Neural crest cell (in vitro differentiated cells): ENCODE measurements around the gene DIPK1A. TPM values are rescaled to one million over a fixed set of nuclear protein-coding genes. Genes with fewer than 3 reads are reported as not detected.

ENCODE experiments used
- DNase-seq: peaks from one replicate; pipeline ENCODE4 v3.0.0; 2021; ENCODE audit warnings: low read depth, mixed read lengths, low spot score
- H3K27ac Mint-ChIP-seq: one replicate; pipeline ENCODE4 v1.8.0; 2021; ENCODE audit warnings: mild to moderate bottlenecking, mixed read lengths; ENCODE audit not compliant: unreplicated experiment
- H3K27me3 Mint-ChIP-seq: 2 replicates; pipeline ENCODE4 v1.8.0; 2021; ENCODE audit warnings: low read depth, mild to moderate bottlenecking, mixed read lengths
- H3K36me3 Mint-ChIP-seq: 2 replicates; pipeline ENCODE4 v1.8.0; 2021; ENCODE audit warnings: low read depth, mild to moderate bottlenecking, mixed read lengths
- H3K4me1 Mint-ChIP-seq: 2 replicates; pipeline ENCODE4 v1.8.0; 2021; ENCODE audit warnings: mixed read lengths
- H3K4me3 Mint-ChIP-seq: one replicate; pipeline ENCODE4 v1.8.0; 2021; ENCODE audit warnings: mild to moderate bottlenecking, mixed read lengths
- H3K9me3 Mint-ChIP-seq: 2 replicates; pipeline ENCODE4 v1.8.0; 2021; ENCODE audit warnings: mixed read lengths
- total RNA-seq: library from RNA; stranded (reverse); gene quantifications from 2 replicates; pipeline ENCODE4 v1.2.1, GENCODE V29; 2021
- TF ChIP-seq, protein P1 (sequence below): fragments of 200-600 bp; sonication (generic); conservative IDR thresholded peaks from 2 replicates; pipeline ENCODE4 v1.5.0; 2021; ENCODE audit warnings: antibody characterized with exemption, mild to moderate bottlenecking

DIPK1A gene
- total RNA-seq, 1 donor from 2014 or later = 2.3 TPM

DNA sequence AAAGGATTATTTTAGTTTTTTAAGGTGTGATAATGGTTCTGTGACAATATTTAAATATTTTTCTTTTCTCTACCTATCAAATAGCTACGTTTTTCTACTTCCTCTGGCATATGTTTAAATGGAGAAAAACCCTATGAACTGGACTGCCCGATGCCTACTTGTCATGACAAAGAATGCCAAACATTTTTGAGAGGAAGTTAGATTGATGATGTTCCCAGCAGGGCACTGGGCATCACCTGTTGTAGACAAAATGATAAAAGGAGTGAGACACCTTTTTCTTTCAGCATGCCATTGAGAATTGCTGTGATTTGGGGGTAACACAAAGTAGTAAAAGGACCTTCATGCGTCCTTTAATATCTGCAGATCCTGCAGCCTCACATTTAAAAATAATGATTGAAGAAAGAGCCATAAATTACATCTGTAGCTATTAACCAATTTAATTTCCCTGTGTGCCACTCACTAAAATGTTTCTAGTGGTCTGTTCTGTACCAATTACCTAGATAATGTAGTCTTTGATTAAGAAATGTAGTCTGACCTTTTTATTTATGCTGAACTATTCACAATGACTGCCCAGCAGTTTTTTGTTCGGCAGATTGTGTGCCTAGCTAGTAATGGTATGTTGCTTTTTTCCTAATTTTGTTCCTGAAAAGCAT is 81.8 kb downstream of the DIPK1A start:
- TF ChIP-seq, protein P1, sequence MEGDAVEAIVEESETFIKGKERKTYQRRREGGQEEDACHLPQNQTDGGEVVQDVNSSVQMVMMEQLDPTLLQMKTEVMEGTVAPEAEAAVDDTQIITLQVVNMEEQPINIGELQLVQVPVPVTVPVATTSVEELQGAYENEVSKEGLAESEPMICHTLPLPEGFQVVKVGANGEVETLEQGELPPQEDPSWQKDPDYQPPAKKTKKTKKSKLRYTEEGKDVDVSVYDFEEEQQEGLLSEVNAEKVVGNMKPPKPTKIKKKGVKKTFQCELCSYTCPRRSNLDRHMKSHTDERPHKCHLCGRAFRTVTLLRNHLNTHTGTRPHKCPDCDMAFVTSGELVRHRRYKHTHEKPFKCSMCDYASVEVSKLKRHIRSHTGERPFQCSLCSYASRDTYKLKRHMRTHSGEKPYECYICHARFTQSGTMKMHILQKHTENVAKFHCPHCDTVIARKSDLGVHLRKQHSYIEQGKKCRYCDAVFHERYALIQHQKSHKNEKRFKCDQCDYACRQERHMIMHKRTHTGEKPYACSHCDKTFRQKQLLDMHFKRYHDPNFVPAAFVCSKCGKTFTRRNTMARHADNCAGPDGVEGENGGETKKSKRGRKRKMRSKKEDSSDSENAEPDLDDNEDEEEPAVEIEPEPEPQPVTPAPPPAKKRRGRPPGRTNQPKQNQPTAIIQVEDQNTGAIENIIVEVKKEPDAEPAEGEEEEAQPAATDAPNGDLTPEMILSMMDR = no peak
- Mint-ChIP-seq H3K27me3 (no peaks in the 10 kb centered on the region), H3K4me1 (peaks cover 6% of the 10 kb centered on the region), H3K36me3 (no peaks in the 10 kb centered on the region), H3K4me3 (no peak overlapping the region), H3K27ac (no peak overlapping the region), H3K9me3 (no peaks in the 10 kb centered on the region)
- no peak for DNase-seq

DNA sequence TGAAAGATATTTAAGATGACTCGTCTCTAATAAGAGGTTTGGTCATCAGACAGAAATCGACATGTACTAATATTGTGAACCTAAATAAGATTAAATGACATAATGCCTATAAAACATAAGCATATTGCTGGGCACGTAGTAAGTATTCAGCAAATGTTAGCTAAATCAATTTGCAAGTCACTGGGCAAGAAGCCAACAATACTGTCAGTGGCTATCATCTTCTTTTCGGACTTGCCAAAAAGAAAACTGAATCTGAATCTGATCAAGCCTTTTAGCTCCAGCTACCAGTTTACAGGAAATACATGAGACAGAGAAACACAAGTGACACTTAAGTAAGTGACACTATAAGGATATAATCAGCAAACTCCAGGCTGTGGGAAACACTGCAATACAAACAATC is 83.5 kb downstream of the DIPK1A start:
- Mint-ChIP-seq H3K4me1 (peaks cover 6% of the 10 kb centered on the region), H3K27me3 (no peaks in the 10 kb centered on the region), H3K4me3 (no peak overlapping the region), H3K9me3 (no peaks in the 10 kb centered on the region), H3K36me3 (no peaks in the 10 kb centered on the region), H3K27ac (no peak overlapping the region)
- no peak for DNase-seq
- TF ChIP-seq, protein P1 = no peak

DNA sequence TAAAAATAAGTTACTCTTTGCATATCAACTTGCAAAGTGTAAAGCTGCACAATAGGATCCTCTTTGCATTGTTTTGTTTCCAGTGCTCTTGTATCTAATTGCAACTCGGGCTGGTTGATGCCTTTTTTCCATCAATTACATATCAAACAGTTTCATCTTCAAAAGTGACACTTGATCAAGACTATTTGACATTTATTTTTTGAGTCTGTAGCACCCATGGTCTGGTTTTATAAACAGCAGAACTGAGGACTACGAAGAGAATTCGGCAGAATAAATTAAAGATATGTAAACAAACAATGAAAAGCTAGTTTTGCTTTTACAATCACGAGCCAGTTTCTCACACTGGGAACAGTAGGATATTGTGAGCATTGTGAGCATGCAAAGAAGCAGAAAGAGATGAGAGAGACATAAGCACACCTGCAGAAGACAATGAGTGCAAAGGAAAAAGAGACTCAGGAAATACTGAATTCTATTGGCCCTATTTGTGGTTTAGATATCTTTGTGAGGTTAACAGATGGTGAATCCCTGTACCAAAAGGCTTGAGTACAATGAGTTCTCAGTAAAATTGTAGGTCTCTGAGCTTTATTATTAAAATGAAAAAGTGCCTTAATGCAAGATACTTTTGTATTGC is 84.1 kb downstream of the DIPK1A start:
- H3K27ac Mint-ChIP-seq = no peak overlapping the region
- no peaks in the 10 kb centered on the region for H3K36me3 Mint-ChIP-seq
- H3K9me3 Mint-ChIP-seq = peaks cover 3% of the 10 kb centered on the region
- no peaks in the 10 kb centered on the region for H3K27me3 Mint-ChIP-seq
- H3K4me1 Mint-ChIP-seq = peaks cover 6% of the 10 kb centered on the region
- no peak overlapping the region for H3K4me3 Mint-ChIP-seq
- TF ChIP-seq, protein P1 = no peak
- DNase-seq = no peak

DNA sequence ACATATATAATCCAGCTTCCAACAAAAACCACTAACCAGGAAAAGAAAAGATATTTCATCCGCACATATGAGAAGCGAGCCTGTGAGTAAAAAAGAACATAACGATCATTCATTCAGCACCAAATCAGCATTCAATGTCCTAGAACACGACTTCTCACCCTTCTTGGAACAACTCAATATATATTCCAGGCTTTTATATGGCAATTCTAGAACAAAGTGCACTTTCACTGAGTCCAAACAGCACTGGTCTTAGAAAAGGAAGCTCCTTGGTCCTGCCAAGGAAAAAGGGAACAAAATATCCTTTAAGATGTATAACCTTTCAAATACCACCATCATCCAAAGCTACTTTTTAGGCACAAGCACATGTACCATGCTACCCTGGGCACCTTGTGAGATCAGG is 84.9 kb downstream of the DIPK1A start:
- DNase-seq = no peak
- Mint-ChIP-seq H3K4me1 (peaks cover 6% of the 10 kb centered on the region), H3K36me3 (no peaks in the 10 kb centered on the region), H3K9me3 (peaks cover 3% of the 10 kb centered on the region), H3K4me3 (no peak overlapping the region), H3K27me3 (no peaks in the 10 kb centered on the region), H3K27ac (peak overlapping the region; percentile 15)
- TF ChIP-seq, protein P1 = no peak

DNA sequence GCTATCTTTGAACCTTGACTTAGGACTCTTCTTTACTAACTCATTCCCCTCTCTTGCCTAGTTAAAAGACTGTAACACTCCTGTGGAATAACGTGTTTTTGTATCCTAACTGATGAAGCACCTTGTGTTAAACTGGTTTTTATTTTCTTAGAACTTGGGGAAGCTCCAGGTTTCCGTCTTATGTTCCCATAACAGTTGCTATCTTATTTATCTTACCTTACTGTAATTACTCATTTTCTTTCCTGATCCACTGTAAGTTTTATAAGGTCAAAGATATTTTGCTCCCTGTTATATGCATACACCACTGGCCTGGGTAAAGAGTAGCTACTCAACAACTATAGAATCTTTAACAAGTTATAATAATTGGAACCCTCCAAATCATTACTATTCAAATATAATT is 86.3 kb downstream of the DIPK1A start:
- no peaks in the 10 kb centered on the region for H3K36me3 Mint-ChIP-seq

More for the DNA sequence above, 86.3 kb downstream of the DIPK1A start:
- H3K27ac Mint-ChIP-seq = no peak overlapping the region
- no peaks in the 10 kb centered on the region for H3K27me3 Mint-ChIP-seq
- DNase-seq = no peak
- no peak overlapping the region for H3K4me3 Mint-ChIP-seq
- TF ChIP-seq, protein P1 = no peak
- peaks cover 6% of the 10 kb centered on the region for H3K4me1 Mint-ChIP-seq
- peaks cover 3% of the 10 kb centered on the region for H3K9me3 Mint-ChIP-seq
